ENCODE measurements around the gene UBE2O.
A peak's percentile ranks its signal among the peaks of the same experiment; 100 is the strongest.

The UBE2O gene

GRCh38 chr17:76388966-76389888 lies 63.7 kb downstream of the UBE2O start:
- no peak for DNase-seq (ENCODE audit: low read depth)

- no peak for DNase-seq (ENCODE audit: low read depth)
Observed at GRCh38 chr17:76386966-76387765, 65.8 kb downstream of the UBE2O start.

- DNase-seq (ENCODE audit: low read depth), result peak; percentile 71
Observed at GRCh38 chr17:76385892-76386786, 66.8 kb downstream of the UBE2O start.

- DNase-seq (ENCODE audit: low read depth), result no peak
Observed at GRCh38 chr17:76384987-76385891, 67.7 kb downstream of the UBE2O start.

GRCh38 chr17:76384222-76384986 lies 68.5 kb downstream of the UBE2O start, which contains the start of gene SPHK1:
SPHK1 (plus strand) TSS chr17:76384609; CDS start chr17:76385645, 1,036 bp downstream.
- DNase-seq (ENCODE audit: low read depth), result peak; percentile 33

- no peak for DNase-seq (ENCODE audit: low read depth)
Observed at GRCh38 chr17:76383546-76384221, 69.3 kb downstream of the UBE2O start.

GRCh38 chr17:76382803-76383545 lies 70.0 kb downstream of the UBE2O start:
- peak; percentile 40 for DNase-seq (ENCODE audit: low read depth)

GRCh38 chr17:76382351-76382802 lies 70.6 kb downstream of the UBE2O start:
- no peak for DNase-seq (ENCODE audit: low read depth)

GRCh38 chr17:76381633-76382350 lies 71.2 kb downstream of the UBE2O start:
- DNase-seq (ENCODE audit: low read depth), result no peak

GRCh38 chr17:76379646-76380376 lies 73.1 kb downstream of the UBE2O start:
- DNase-seq (ENCODE audit: low read depth), result no peak

- no peak for DNase-seq (ENCODE audit: low read depth)
Observed at GRCh38 chr17:76379275-76379641, 73.7 kb downstream of the UBE2O start.

- DNase-seq (ENCODE audit: low read depth), result no peak
Observed at GRCh38 chr17:76378548-76379274, 74.2 kb downstream of the UBE2O start.

GRCh38 chr17:76376318-76377133 lies 76.4 kb downstream of the UBE2O start:
- DNase-seq (ENCODE audit: low read depth), result no peak

GRCh38 chr17:76371656-76372628 lies 81.0 kb downstream of the UBE2O start:
- DNase-seq (ENCODE audit: low read depth), result no peak

Measured in stimulated activated CD8-positive, alpha-beta memory T cell treated with anti-CD3 and anti-CD28 coated beads, Interleukin-7, amount 100 ng/mL, for 24 hours (primary cell).